WTC11 (cell line): Measurements from ENCODE around the gene ACSF3. TPM values are rescaled to one million over a fixed set of nuclear protein-coding genes. Genes with fewer than 3 reads are reported as not detected.

Experiments
- ATAC-seq: fragments of 200-7000 bp; cut with Tn5 transposase; 2 replicates; pipeline ENCODE4 v1.10.0; 2021; ENCODE audit warnings: mild to moderate bottlenecking, moderate library complexity
- CTCF ChIA-PET: fragments of 300-600 bp; sonication (Branson Sonifier 250); formaldehyde crosslinking; loops from one replicate; lab custom pipeline; 2021; ENCODE audit warnings: antibody characterized with exemption; lab: Charles Lee
- POLR2A ChIA-PET: fragments of 350-600 bp; sonication (Branson Sonifier 250); formaldehyde crosslinking; loops from one replicate; lab custom pipeline; 2021; ENCODE audit warnings: antibody characterized with exemption; lab: Charles Lee
- DNase-seq: peaks from one replicate; pipeline ENCODE4 v3.0.0; 2021; ENCODE audit warnings: low spot score
- H3K27ac Mint-ChIP-seq: 2 replicates; pipeline ENCODE4 v1.8.0; 2021; ENCODE audit warnings: mixed read lengths
- H3K27me3 Mint-ChIP-seq: 2 replicates; pipeline ENCODE4 v1.8.0; 2021; ENCODE audit warnings: low read depth, mild to moderate bottlenecking, moderate library complexity, mixed read lengths
- H3K36me3 Mint-ChIP-seq: 2 replicates; pipeline ENCODE4 v1.8.0; 2021; ENCODE audit warnings: mixed read lengths
- H3K4me1 Mint-ChIP-seq: 2 replicates; pipeline ENCODE4 v1.8.0; 2022; ENCODE audit warnings: mixed read lengths
- H3K4me3 Mint-ChIP-seq: 2 replicates; pipeline ENCODE4 v1.8.0; 2021; ENCODE audit warnings: mild to moderate bottlenecking, moderate library complexity, mixed read lengths
- H3K9me3 Mint-ChIP-seq: 2 replicates; pipeline ENCODE4 v1.8.0; 2021; ENCODE audit warnings: mixed read lengths
- AR ChIP-seq: fragments of 250-450 bp; sonication (Bioruptor Pico); IDR thresholded peaks from 2 replicates; pipeline ENCODE4 v1.9.0; 2021; ENCODE audit warnings: mild to moderate bottlenecking
- ATF1 ChIP-seq: sonication (generic); formaldehyde crosslinking; IDR thresholded peaks from 2 replicates; pipeline ENCODE4 v1.8.1; 2023; ENCODE audit warnings: mild to moderate bottlenecking, moderate library complexity, missing genetic modification reagents
- ATF2 ChIP-seq: sonication (generic); formaldehyde crosslinking; IDR thresholded peaks from 2 replicates; pipeline ENCODE4 v1.8.1; 2022; ENCODE audit warnings: low read depth, missing genetic modification reagents, borderline replicate concordance
- CREB1 ChIP-seq: sonication (generic); formaldehyde crosslinking; IDR thresholded peaks from 2 replicates; pipeline ENCODE4 v1.8.0; 2023; ENCODE audit warnings: mild to moderate bottlenecking, missing genetic modification reagents
- FOXP4 ChIP-seq: sonication (generic); formaldehyde crosslinking; IDR thresholded peaks from 2 replicates; pipeline ENCODE4 v1.8.0; 2022; ENCODE audit warnings: mild to moderate bottlenecking, missing genetic modification reagents
- IRF2 ChIP-seq: sonication (generic); formaldehyde crosslinking; IDR thresholded peaks from 2 replicates; pipeline ENCODE4 v1.8.0; 2022; ENCODE audit warnings: low read depth, missing genetic modification reagents, borderline replicate concordance
- JUN ChIP-seq: sonication (generic); formaldehyde crosslinking; IDR thresholded peaks from 2 replicates; pipeline ENCODE4 v1.8.0; 2023; ENCODE audit warnings: mild to moderate bottlenecking, missing genetic modification reagents
- MAX ChIP-seq: sonication (generic); formaldehyde crosslinking; IDR thresholded peaks from 2 replicates; pipeline ENCODE4 v1.8.0; 2022; ENCODE audit warnings: mild to moderate bottlenecking, missing genetic modification reagents
- MLX ChIP-seq: sonication (generic); formaldehyde crosslinking; IDR thresholded peaks from 2 replicates; pipeline ENCODE4 v1.8.1; 2023; ENCODE audit warnings: mild to moderate bottlenecking, missing genetic modification reagents, moderate library complexity
- MXD4 ChIP-seq: fragments of 250-450 bp; sonication (Bioruptor Pico); IDR thresholded peaks from 2 replicates; pipeline ENCODE4 v1.8.0; 2021; ENCODE audit warnings: mild to moderate bottlenecking, moderate library complexity, borderline replicate concordance
- NR1H2 ChIP-seq: sonication (generic); formaldehyde crosslinking; IDR thresholded peaks from 2 replicates; pipeline ENCODE4 v1.9.0; 2021; ENCODE audit warnings: mild to moderate bottlenecking, moderate library complexity, missing genetic modification reagents
- STAT6 ChIP-seq: sonication (generic); formaldehyde crosslinking; conservative IDR thresholded peaks from 2 replicates; pipeline ENCODE4 v1.8.1; 2023; ENCODE audit warnings: mild to moderate bottlenecking, low read depth, missing genetic modification reagents, moderate library complexity
- TP53 ChIP-seq: sonication (generic); formaldehyde crosslinking; IDR thresholded peaks from 2 replicates; pipeline ENCODE4 v1.8.1; 2023; ENCODE audit warnings: mild to moderate bottlenecking, missing genetic modification reagents
- ZBTB43 ChIP-seq: sonication (generic); formaldehyde crosslinking; IDR thresholded peaks from 2 replicates; pipeline ENCODE4 v1.8.1; 2023; ENCODE audit warnings: mild to moderate bottlenecking, missing genetic modification reagents
- ZMAT4 ChIP-seq: fragments of 250-450 bp; sonication (Bioruptor Pico); IDR thresholded peaks from 2 replicates; pipeline ENCODE4 v1.9.0; 2021; ENCODE audit warnings: mild to moderate bottlenecking
- ZNF263 ChIP-seq: sonication (generic); formaldehyde crosslinking; IDR thresholded peaks from 2 replicates; pipeline ENCODE4 v1.8.1; 2022; ENCODE audit warnings: low read depth, mild to moderate bottlenecking, moderate library complexity, missing genetic modification reagents
- ZNF423 ChIP-seq: fragments of 250-450 bp; sonication (Bioruptor Pico); IDR thresholded peaks from 2 replicates; pipeline ENCODE4 v2.1.2; 2022; ENCODE audit warnings: mild to moderate bottlenecking, moderate library complexity
- ZSCAN18 ChIP-seq: fragments of 250-450 bp; sonication (Bioruptor Pico); IDR thresholded peaks from 2 replicates; pipeline ENCODE4 v2.1.2; 2022; ENCODE audit warnings: mild to moderate bottlenecking, moderate library complexity
- total RNA-seq: library from RNA; stranded (reverse); gene quantifications from 3 replicates; pipeline ENCODE4 v1.2.3, GENCODE V29; 2021

ACSF3 gene
- total RNA-seq, 1 experiment from 2014 or later: 22.9 TPM

- POLR2A ChIA-PET: no interaction called here
- no peaks in the 10 kb centered on the region for H3K4me1 Mint-ChIP-seq
- TF ChIP-seq ZMAT4 (CRISPR knock-in tag) (no peak), CREB1 (no peak), ZSCAN18 (CRISPR knock-in tag) (no peak), ATF2 (CRISPR knock-in tag) (no peak)
- TF ChIP-seq, all 79 proteins: peak for 0
- H3K36me3 Mint-ChIP-seq: no peaks in the 10 kb centered on the region
- H3K4me3 Mint-ChIP-seq: no peak overlapping the region
- DNase-seq (no peak), ATAC-seq (no peak)
- no peaks in the 10 kb centered on the region for H3K9me3 Mint-ChIP-seq
- H3K27me3 Mint-ChIP-seq: peaks cover 6% of the 10 kb centered on the region
- H3K27ac Mint-ChIP-seq: no peak overlapping the region
- CTCF ChIA-PET: no interaction called here
Measured at GRCh38 chr16:89187032-89187769, 93.5 kb downstream of the ACSF3 start.

GRCh38 chr16:89187770-89188392 is 94.2 kb downstream of the ACSF3 start:
- ATAC-seq (no peak), DNase-seq (no peak)
- Mint-ChIP-seq H3K27me3 (peaks cover 5% of the 10 kb centered on the region), H3K4me3 (no peak overlapping the region), H3K27ac (no peak overlapping the region), H3K36me3 (no peaks in the 10 kb centered on the region), H3K4me1 (no peaks in the 10 kb centered on the region), H3K9me3 (no peaks in the 10 kb centered on the region)
- ChIA-PET CTCF (no interaction called here), POLR2A (no interaction called here)
- no peak for TF ChIP-seq ZSCAN18 (CRISPR knock-in tag)
- no peak for TF ChIP-seq NR1H2 (CRISPR knock-in tag)
- no peak for TF ChIP-seq ZNF423 (CRISPR knock-in tag)
- no peak for TF ChIP-seq ZNF263 (CRISPR knock-in tag)
- TF ChIP-seq JUN (CRISPR knock-in tag): no peak
- TF ChIP-seq ATF1: no peak
- no peak for TF ChIP-seq IRF2
- TF ChIP-seq AR: no peak
- TF ChIP-seq ZBTB43 (CRISPR knock-in tag): no peak
- TF ChIP-seq MAX: no peak
- no peak for TF ChIP-seq STAT6 (CRISPR knock-in tag)
- TF ChIP-seq FOXP4 (CRISPR knock-in tag): no peak
- TF ChIP-seq TP53 (CRISPR knock-in tag): no peak
- no peak for TF ChIP-seq MLX (CRISPR knock-in tag)
- no peak for TF ChIP-seq MXD4 (CRISPR knock-in tag)
